IMR-90 (cell line): ENCODE results near the gene ZNF574. TPM values are rescaled to one million over a fixed set of nuclear protein-coding genes. Genes with fewer than 3 reads are reported as not detected.

Source experiments
- ATAC-seq: fragments of 200-7000 bp; cut with Tn5 transposase; 2 replicates; pipeline ENCODE4 v1.9.1; 2020; ENCODE audit warnings: low read depth, mild to moderate bottlenecking, moderate library complexity
- BruUV-seq: library from RNA; stranded (reverse); fragments of 400-500 nt; replicated peaks from 2 replicates; lab custom pipeline; 2021; lab: Mats Ljungman, UMichigan
- CTCF ChIA-PET: fragments of 300-600 bp; formaldehyde crosslinking; extraction: SDS; loops from one replicate; lab custom pipeline; 2021; ENCODE audit warnings: antibody characterized with exemption; lab: Yijun Ruan, JAX
- POLR2A ChIA-PET: fragments of 300-600 bp; sonication (Branson Sonifier 250); formaldehyde crosslinking; loops from one replicate; lab custom pipeline; 2022; ENCODE audit warnings: antibody characterized with exemption; ENCODE audit not compliant: unreplicated experiment; lab: Charles Lee
- DNase-seq: peaks from one replicate; pipeline ENCODE4 v3.0.0; 2013
- H2AFZ ChIP-seq: replicated peaks from 2 replicates; pipeline ENCODE3; 2013; ENCODE audit warnings: low read length, mild to moderate bottlenecking; ENCODE audit not compliant: poor library complexity
- H2AK5ac ChIP-seq: 2 replicates; pipeline ENCODE4 v1.6.1; 2013; ENCODE audit warnings: low read depth, low read length, inconsistent platforms
- H2AK9ac ChIP-seq: replicated peaks from 2 replicates; pipeline ENCODE3; 2013; ENCODE audit warnings: mild to moderate bottlenecking, low read depth, low read length, moderate library complexity; ENCODE audit not compliant: poor library complexity
- H2BK120ac ChIP-seq: 2 replicates; pipeline ENCODE4 v1.6.1; 2013; ENCODE audit warnings: low read depth, low read length, inconsistent platforms
- H2BK15ac ChIP-seq: 3 replicates; pipeline ENCODE4 v1.6.1; 2013; ENCODE audit warnings: low read depth, low read length, inconsistent platforms
- H2BK20ac ChIP-seq: 2 replicates; pipeline ENCODE4 v1.6.1; 2013; ENCODE audit warnings: low read depth, mild to moderate bottlenecking, inconsistent platforms, low read length, moderate library complexity
- H2BK5ac ChIP-seq: 2 replicates; pipeline ENCODE4 v1.6.1; 2013; ENCODE audit warnings: mild to moderate bottlenecking, low read depth, low read length, inconsistent platforms; ENCODE audit not compliant: poor library complexity, severe bottlenecking
- H3K14ac ChIP-seq: replicated peaks from 2 replicates; pipeline ENCODE4 v1.6.1; 2013; ENCODE audit warnings: low read depth, low read length, inconsistent platforms
- H3K18ac ChIP-seq: 2 replicates; pipeline ENCODE4 v1.6.1; 2013; ENCODE audit warnings: low read depth, low read length, control low read depth
- H3K23ac ChIP-seq: 2 replicates; pipeline ENCODE4 v1.6.1; 2013; ENCODE audit warnings: low read depth, low read length, inconsistent platforms
- H3K27ac ChIP-seq: 2 replicates; pipeline ENCODE4 v1.5.1; 2013; ENCODE audit warnings: mild to moderate bottlenecking, control low read depth, low read length; ENCODE audit not compliant: insufficient read depth
- H3K27me3 ChIP-seq: 2 replicates; pipeline ENCODE4 v1.6.1; 2013; ENCODE audit warnings: low read length; ENCODE audit not compliant: control insufficient read depth, insufficient read depth
- H3K36me3 ChIP-seq: 2 replicates; pipeline ENCODE4 v1.6.1; 2013; ENCODE audit warnings: low read length, mixed read lengths; ENCODE audit not compliant: control insufficient read depth, insufficient read depth
- H3K4ac ChIP-seq: 2 replicates; pipeline ENCODE4 v1.6.1; 2013; ENCODE audit warnings: low read depth, low read length, inconsistent platforms
- H3K4me1 ChIP-seq: 2 replicates; pipeline ENCODE4 v1.6.1; 2013; ENCODE audit warnings: low read length, mixed read lengths; ENCODE audit not compliant: control insufficient read depth, insufficient read depth
- H3K4me2 ChIP-seq: 2 replicates; pipeline ENCODE4 v1.6.1; 2013; ENCODE audit warnings: low read depth, mild to moderate bottlenecking, control low read depth, low read length, moderate library complexity
- H3K4me3 ChIP-seq: 2 replicates; pipeline ENCODE4 v1.5.1; 2013; ENCODE audit warnings: low read depth, mild to moderate bottlenecking, control low read depth, low read length, moderate library complexity; ENCODE audit not compliant: insufficient read depth
- H3K56ac ChIP-seq: 2 replicates; pipeline ENCODE4 v1.6.1; 2013; ENCODE audit warnings: low read length, inconsistent platforms; ENCODE audit not compliant: insufficient read depth; ENCODE audit errors: extremely low read depth
- H3K79me1 ChIP-seq, 2 experiments: 2 replicates each; pipeline ENCODE4 v1.6.1; 2013; ENCODE audit warnings: low read length in 2 of 2, inconsistent platforms in 1 of 2, low read depth in 1 of 2
- H3K9ac ChIP-seq: 2 replicates; pipeline ENCODE4 v1.6.1; 2013; ENCODE audit warnings: low read depth, low read length, control low read depth
- H3K9me1 ChIP-seq: 2 replicates; pipeline ENCODE4 v1.6.1; 2013; ENCODE audit warnings: low read length, inconsistent platforms; ENCODE audit not compliant: insufficient read depth
- H3K9me3 ChIP-seq: 2 replicates; pipeline ENCODE4 v1.6.1; 2013; ENCODE audit warnings: low read length; ENCODE audit not compliant: control insufficient read depth, insufficient read depth
- H4K20me1 ChIP-seq: 2 replicates; pipeline ENCODE4 v1.6.1; 2013; ENCODE audit warnings: low read length, inconsistent platforms; ENCODE audit not compliant: insufficient read depth
- H4K5ac ChIP-seq: 2 replicates; pipeline ENCODE4 v1.6.1; 2013; ENCODE audit warnings: mild to moderate bottlenecking, low read depth, low read length, control low read depth
- H4K8ac ChIP-seq, 2 experiments: 2 replicates each; pipeline ENCODE4 v1.6.1; 2013; ENCODE audit warnings: low read depth in 2 of 2, low read length in 2 of 2, control low read depth in 1 of 2, inconsistent platforms in 1 of 2
- H4K91ac ChIP-seq: 2 replicates; pipeline ENCODE4 v1.6.1; 2013; ENCODE audit warnings: low read depth, low read length, inconsistent platforms; ENCODE audit not compliant: insufficient read depth
- CHD1 ChIP-seq: IDR thresholded peaks from 2 replicates; pipeline ENCODE4 v1.6.1; 2012; ENCODE audit warnings: low read depth, low read length, improper control_type of control experiment
- CTCF ChIP-seq: conservative IDR thresholded peaks from 2 replicates; pipeline ENCODE4 v1.5.1; 2012; ENCODE audit warnings: mild to moderate bottlenecking, low read depth, low read length, improper control_type of control experiment
- FOS ChIP-seq: fragments of 150-350 bp; IDR thresholded peaks from 2 replicates; pipeline ENCODE4 v1.6.1; 2016; ENCODE audit warnings: low read depth, low read length
- MAFK ChIP-seq: IDR thresholded peaks from 2 replicates; pipeline ENCODE4 v1.6.1; 2012; ENCODE audit warnings: low read depth, low read length, improper control_type of control experiment
- MAZ ChIP-seq: IDR thresholded peaks from 2 replicates; pipeline ENCODE4 v1.6.1; 2012; ENCODE audit warnings: low read depth, mild to moderate bottlenecking, low read length, improper control_type of control experiment, moderate library complexity, borderline replicate concordance
- NFE2L2 ChIP-seq: fragments of 150-350 bp; IDR thresholded peaks from 2 replicates; pipeline ENCODE4 v1.6.1; 2016; ENCODE audit warnings: low read depth, mild to moderate bottlenecking, low read length
- POLR2A ChIP-seq: IDR thresholded peaks from 2 replicates; pipeline ENCODE4 v1.6.1; 2012; ENCODE audit warnings: mild to moderate bottlenecking, low read depth, low read length
- USF2 ChIP-seq: fragments of 150-350 bp; IDR thresholded peaks from 2 replicates; pipeline ENCODE4 v1.6.1; 2017; ENCODE audit warnings: mild to moderate bottlenecking, antibody characterized with exemption, low read length, low read depth
- WGBS, 2 experiments: methylation state at CpG; one replicate each; pipeline versions ENCODE4 v1.1.5 to v1.1.7; 2013; ENCODE audit warnings: missing lambda C conversion rate in 2 of 2; ENCODE audit not compliant: insufficient read length in 1 of 2; ENCODE audit errors: extremely low coverage in 2 of 2; 5-methylcytosine and 5-hydroxymethylcytosine counted together
- dilution Hi-C: fragments of 300-500 bp; cut with HindIII; formaldehyde crosslinking; loops from one replicate; pipeline ENCODE4 v1.14.3; 2018; ENCODE audit warnings: low sequenced_read_pairs; ENCODE audit not compliant: unreplicated experiment
- in situ Hi-C: fragments of 300-500 bp; cut with MboI; formaldehyde crosslinking; loops from 3 replicates; pipeline ENCODE4 v1.14.3; 2019; ENCODE audit warnings: low sequenced_read_pairs, inconsistent platforms, mixed read lengths
- intact Hi-C: fragments of 100-400 bp; cut with micrococcal nuclease; formaldehyde crosslinking; loops from 2 replicates; pipeline ENCODE4 v1.10.0; 2022
- polyA plus RNA-seq, 3 experiments: library from polyadenylated mRNA; depleted of rRNA; stranded (reverse); fragments of >200 nt; gene quantifications; 2 replicates each; pipeline ENCODE4 v1.2.3, GENCODE V29; 2012; ENCODE audit warnings: low replicate concordance in 1 of 3
- total RNA-seq: library from RNA; depleted of rRNA; stranded (reverse); fragments of >200 nt; gene quantifications from 2 replicates; pipeline ENCODE4 v1.2.3, GENCODE V29; 2012
- TF ChIP-seq, protein P1 (sequence below): fragments of 150-350 bp; IDR thresholded peaks from 2 replicates; pipeline ENCODE4 v1.6.1; 2016; ENCODE audit warnings: low read depth, mild to moderate bottlenecking, low read length, moderate library complexity, borderline replicate concordance

Gene ZNF574
- total and polyA plus RNA-seq, 2 of the 4 experiments (the other 2 are of a cell fraction): 8.1 to 14.1 TPM

- in situ Hi-C loops (no loop called here), dilution Hi-C loops (no loop called here), intact Hi-C loops (no loop called here)
- Histone ChIP-seq H3K56ac (no peak overlapping the region), H3K4me3 (no peak overlapping the region), H3K9ac (no peak overlapping the region), H2BK20ac (no peak overlapping the region), H3K36me3 (no peaks in the 10 kb centered on the region), H2BK15ac (no peak overlapping the region), H3K27ac (no peak overlapping the region), H4K91ac (no peak overlapping the region), H3K18ac (no peak overlapping the region), H2AFZ (no peak overlapping the region), H3K23ac (no peak overlapping the region), H3K27me3 (no peaks in the 10 kb centered on the region; the same call in 1 of the 2 replicates), H3K4me2 (no peak overlapping the region), H2BK120ac (no peak overlapping the region), H3K79me1 (no peaks in the 10 kb centered on the region), H3K9me1 (no peaks in the 10 kb centered on the region), H3K4ac (no peak overlapping the region), H3K14ac (no peak overlapping the region), H2BK5ac (no peak overlapping the region), H2AK9ac (no peak overlapping the region), H4K8ac (no peak overlapping the region), H2AK5ac (no peak overlapping the region), H4K20me1 (no peaks in the 10 kb centered on the region), H3K9me3 (no peaks in the 10 kb centered on the region), H3K4me1 (no peaks in the 10 kb centered on the region), H4K5ac (no peak overlapping the region)
- no TSS peak for BruUV-seq
- ATAC-seq: no peak
- ChIA-PET POLR2A (no interaction called here), CTCF (interaction anchor here (0.6 kb wide), 1 partner anchor 684 kb away, joined by 5 read pairs; no protein-coding TSS in a partner anchor)
- TF ChIP-seq CTCF: no peak
- TF ChIP-seq, protein P1, sequence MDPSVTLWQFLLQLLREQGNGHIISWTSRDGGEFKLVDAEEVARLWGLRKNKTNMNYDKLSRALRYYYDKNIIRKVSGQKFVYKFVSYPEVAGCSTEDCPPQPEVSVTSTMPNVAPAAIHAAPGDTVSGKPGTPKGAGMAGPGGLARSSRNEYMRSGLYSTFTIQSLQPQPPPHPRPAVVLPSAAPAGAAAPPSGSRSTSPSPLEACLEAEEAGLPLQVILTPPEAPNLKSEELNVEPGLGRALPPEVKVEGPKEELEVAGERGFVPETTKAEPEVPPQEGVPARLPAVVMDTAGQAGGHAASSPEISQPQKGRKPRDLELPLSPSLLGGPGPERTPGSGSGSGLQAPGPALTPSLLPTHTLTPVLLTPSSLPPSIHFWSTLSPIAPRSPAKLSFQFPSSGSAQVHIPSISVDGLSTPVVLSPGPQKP: no peak
- TF ChIP-seq MAZ: no peak
- TF ChIP-seq MAFK: no peak
- TF ChIP-seq CHD1: no peak
- TF ChIP-seq FOS: no peak
- TF ChIP-seq NFE2L2: no peak
- no peak for TF ChIP-seq USF2
- TF ChIP-seq POLR2A: no peak
- WGBS, 2 experiments: 92% methylated on average over 2 of the region's 5 CpGs; no CpG with 5 or more reads in 1 of the 2 experiments
- DNase-seq: no peak
Measured at GRCh38 chr19:42097461-42097860, 21.5 kb downstream of the ZNF574 start.
